IgD-negative memory B cell (primary cell): Measurements from ENCODE around the gene ADGRF5. TPM values are rescaled to one million over a fixed set of nuclear protein-coding genes. Genes with fewer than 3 reads are reported as not detected.
"Not testable (repeated sequence)": the region's sequence is repeated elsewhere in the genome, so short reads cannot be mapped to it uniquely, and the experiment has no call there.

ENCODE experiments used
- H3K27ac Mint-ChIP-seq, 3 donors: one replicate each; pipeline ENCODE4 v1.8.0; 2020 to 2022; ENCODE audit warnings: mild to moderate bottlenecking in 3 of 3, mixed read lengths in 3 of 3, moderate library complexity in 1 of 3
- H3K27me3 Mint-ChIP-seq: one replicate; pipeline ENCODE4 v1.8.0; 2021; ENCODE audit warnings: mixed read lengths
- H3K36me3 Mint-ChIP-seq: one replicate; pipeline ENCODE4 v1.8.0; 2020; ENCODE audit warnings: mild to moderate bottlenecking, mixed read lengths
- H3K4me1 Mint-ChIP-seq, 3 donors: one replicate each; pipeline ENCODE4 v1.8.0; 2020 to 2022; ENCODE audit warnings: mixed read lengths in 3 of 3, mild to moderate bottlenecking in 1 of 3
- H3K4me3 Mint-ChIP-seq, 4 donors: one replicate each; pipeline ENCODE4 v1.8.0; 2020 to 2022; ENCODE audit warnings: mild to moderate bottlenecking in 4 of 4, mixed read lengths in 4 of 4, moderate library complexity in 3 of 4
- H3K9me3 Mint-ChIP-seq, 3 donors: one replicate each; pipeline ENCODE4 v1.8.0; 2020 to 2021; ENCODE audit warnings: mixed read lengths in 3 of 3, mild to moderate bottlenecking in 1 of 3
- polyA plus RNA-seq: library from polyadenylated mRNA; unstranded; fragments of 300-500 nt; fragmentation: Illumina TruSeq; gene quantifications from one replicate; pipeline ENCODE4 v1.2.3, GENCODE V29; 2021

ADGRF5 gene
- polyA plus RNA-seq, 1 donor from 2014 or later, result not detected

DNA sequence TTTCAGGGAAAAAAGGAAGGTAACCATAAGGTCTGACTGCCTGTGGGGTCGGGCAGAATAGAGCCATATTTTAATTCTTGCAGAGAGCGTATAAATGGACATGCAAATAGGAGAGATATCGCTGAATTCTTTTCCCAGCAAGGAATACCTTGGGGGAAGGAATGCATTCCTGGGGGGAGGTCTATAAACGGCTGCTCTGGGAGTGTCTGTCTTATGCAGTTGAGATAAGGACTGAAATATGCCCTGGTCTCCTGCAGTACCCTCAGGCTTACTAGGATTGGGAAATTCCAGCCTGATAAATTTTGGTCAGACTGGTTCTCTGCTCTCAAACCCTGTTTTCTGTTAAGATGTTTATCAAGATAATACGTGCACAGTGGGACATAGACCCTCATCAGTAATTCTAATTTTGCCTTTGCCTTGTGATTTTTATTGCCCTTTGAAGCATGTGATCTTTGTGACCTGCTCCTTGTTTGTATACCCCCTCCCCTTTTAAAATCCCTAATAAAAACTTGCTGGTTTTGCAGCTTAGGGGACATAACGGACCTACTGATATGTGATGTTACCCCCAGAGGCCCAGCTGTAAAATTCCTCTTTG lies 79.4 kb downstream of the ADGRF5 start:
- H3K27me3 Mint-ChIP-seq, H3K36me3 Mint-ChIP-seq, H3K27ac Mint-ChIP-seq, H3K4me3 Mint-ChIP-seq, H3K4me1 Mint-ChIP-seq: not testable (repeated sequence)
- peaks cover 5 to 18% (median 7%) of the 10 kb centered on the region in 3 donors for H3K9me3 Mint-ChIP-seq

DNA sequence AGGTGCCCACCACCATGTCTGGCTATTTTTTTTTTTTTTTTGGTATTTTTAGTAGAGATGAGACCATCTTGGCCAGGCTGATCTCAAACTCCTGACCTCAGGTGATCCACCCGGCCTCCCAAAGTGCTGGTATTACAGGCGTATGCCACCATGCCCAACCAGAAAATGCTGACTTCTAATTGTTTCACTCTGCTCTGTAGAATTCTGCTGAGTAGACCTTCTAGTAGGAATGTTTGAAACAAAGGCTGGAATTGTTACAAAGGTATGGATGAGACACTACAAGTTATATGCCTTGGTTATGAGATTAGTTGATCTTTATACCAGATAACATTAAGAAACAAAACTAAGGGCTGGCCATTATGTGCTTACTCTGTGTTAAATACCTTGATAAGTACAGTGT lies 83.7 kb downstream of the ADGRF5 start:
- H3K4me3 Mint-ChIP-seq, result no peak overlapping the region
- H3K27me3 Mint-ChIP-seq, result peaks cover 5% of the 10 kb centered on the region
- H3K9me3 Mint-ChIP-seq, result peaks cover 4 to 16% (median 6%) of the 10 kb centered on the region in 3 donors
- no peak overlapping the region for H3K27ac Mint-ChIP-seq
- H3K36me3 Mint-ChIP-seq, result no peaks in the 10 kb centered on the region
- no peaks in the 10 kb centered on the region for H3K4me1 Mint-ChIP-seq

DNA sequence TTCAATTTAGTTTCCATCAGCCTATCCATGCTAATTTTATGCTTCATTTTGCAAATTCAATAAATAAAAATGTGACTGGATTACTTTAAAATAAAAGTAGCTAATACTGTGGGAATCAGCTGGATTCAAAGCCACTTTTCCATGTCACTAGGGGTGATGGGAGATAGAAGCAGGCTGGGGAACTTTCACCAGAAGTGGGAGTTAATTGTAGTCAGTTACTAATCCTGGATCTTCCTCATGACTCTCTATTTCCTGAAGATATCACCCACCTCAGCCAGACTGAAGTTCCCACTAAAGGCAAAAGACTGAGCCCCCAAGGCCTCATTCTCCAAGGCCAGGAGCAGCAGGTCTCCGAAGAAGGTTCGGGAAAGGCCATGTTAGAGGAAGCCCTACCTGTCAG lies 86.7 kb downstream of the ADGRF5 start:
- H3K4me1 Mint-ChIP-seq, H3K27ac Mint-ChIP-seq, H3K36me3 Mint-ChIP-seq, H3K27me3 Mint-ChIP-seq, H3K9me3 Mint-ChIP-seq, H3K4me3 Mint-ChIP-seq: not testable (repeated sequence)

DNA sequence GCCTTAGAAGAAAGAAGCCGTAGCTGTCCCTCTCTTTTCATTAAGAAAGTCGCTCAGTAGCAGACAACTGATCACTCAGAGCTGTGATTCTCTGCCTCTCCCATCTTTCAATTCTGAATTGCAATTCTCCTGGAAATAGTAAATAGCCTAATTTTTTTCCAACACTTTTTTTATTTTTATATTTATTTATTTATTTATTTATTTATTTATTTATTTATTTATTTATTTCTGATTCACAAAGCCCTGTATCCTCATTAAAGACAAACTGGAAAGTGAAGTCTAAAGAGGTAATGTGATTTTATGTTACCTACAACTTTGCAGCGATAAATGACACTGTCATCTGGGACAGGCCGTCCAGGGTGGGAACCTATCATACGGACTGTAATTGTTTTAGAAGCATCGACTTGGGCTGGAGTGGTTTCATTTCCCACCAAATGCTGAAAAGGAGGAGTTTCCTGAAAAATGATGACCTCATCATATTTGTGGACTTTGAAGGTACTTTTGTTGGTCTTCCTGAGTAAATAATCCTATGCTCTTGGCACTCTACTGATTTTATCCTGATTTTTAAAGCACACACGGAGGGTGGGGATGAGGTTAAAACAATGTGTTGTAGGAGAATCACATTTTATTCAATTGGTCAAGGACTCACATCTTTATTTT lies 87.4 kb downstream of the ADGRF5 start:
- not testable (repeated sequence) for H3K27me3 Mint-ChIP-seq, H3K4me1 Mint-ChIP-seq, H3K9me3 Mint-ChIP-seq, H3K4me3 Mint-ChIP-seq, H3K36me3 Mint-ChIP-seq, H3K27ac Mint-ChIP-seq

DNA sequence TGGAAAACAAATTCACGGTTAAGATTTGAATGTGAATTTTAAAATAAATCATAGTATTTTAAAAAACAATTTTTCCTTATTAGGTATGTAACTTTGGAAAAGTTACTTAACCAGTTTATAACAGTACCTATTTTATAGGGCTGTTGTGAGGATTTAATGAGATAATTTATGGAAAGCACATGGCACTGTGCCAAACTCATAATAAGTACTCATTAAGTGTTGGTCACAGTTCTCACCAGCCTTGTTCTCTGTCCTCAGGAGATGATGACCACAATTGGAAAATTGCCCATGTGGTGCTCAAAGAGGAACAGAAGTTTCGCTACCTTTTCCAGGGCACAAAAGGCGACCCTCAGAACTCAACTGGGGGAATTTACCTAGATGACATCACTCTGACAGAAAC lies 88.9 kb downstream of the ADGRF5 start:
- no peaks in the 10 kb centered on the region for H3K4me1 Mint-ChIP-seq
- H3K36me3 Mint-ChIP-seq, result no peaks in the 10 kb centered on the region
- peaks cover 1% of the 10 kb centered on the region for H3K27me3 Mint-ChIP-seq
- no peak overlapping the region for H3K27ac Mint-ChIP-seq
- H3K9me3 Mint-ChIP-seq, result no peaks in the 10 kb centered on the region
- H3K4me3 Mint-ChIP-seq, result no peak overlapping the region

DNA sequence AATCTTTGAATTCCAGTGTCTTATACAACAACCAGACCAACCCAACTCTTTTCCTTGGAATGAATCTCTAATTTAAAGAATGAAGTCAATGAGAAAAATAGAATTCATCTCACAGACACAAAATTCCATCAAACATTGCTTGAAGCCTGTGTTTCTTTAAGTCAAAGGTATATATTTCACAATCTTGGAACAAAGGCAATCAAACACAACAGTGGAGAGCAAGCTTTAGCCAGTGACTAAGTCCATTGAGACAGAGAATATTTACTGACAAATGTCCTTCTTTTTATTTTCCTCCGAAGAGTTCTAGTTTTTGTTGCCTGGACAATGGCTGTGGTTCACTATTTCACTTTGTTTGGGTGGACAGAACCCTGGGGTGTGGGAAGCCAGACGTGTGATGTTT lies 92.8 kb downstream of the ADGRF5 start:
- Mint-ChIP-seq H3K36me3 (no peaks in the 10 kb centered on the region), H3K4me1 (no peaks in the 10 kb centered on the region), H3K9me3 (no peaks in the 10 kb centered on the region), H3K4me3 (no peak overlapping the region), H3K27ac (no peak overlapping the region), H3K27me3 (no peaks in the 10 kb centered on the region)

DNA sequence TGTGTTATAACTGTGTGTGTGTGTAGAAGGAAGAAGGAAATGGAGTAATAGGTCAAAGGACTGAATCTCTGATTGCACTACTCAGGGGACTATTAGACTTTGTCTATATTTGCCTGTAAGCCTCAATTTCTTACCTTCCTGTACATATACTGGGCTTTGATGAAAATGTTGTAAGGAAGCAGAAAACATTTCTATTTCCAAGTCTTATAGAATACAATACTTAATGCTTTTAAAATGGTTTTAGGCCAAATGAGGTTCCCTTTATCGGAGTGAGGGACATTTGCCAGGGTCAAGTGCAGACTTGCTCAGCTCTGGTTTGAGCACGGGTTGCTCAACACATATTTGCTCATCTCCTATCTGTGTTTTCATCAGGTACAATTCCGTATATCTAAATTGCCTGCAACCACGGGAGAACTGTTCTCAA lies 100.3 kb downstream of the ADGRF5 start:
- H3K4me3 Mint-ChIP-seq, result no peak overlapping the region

DNA sequence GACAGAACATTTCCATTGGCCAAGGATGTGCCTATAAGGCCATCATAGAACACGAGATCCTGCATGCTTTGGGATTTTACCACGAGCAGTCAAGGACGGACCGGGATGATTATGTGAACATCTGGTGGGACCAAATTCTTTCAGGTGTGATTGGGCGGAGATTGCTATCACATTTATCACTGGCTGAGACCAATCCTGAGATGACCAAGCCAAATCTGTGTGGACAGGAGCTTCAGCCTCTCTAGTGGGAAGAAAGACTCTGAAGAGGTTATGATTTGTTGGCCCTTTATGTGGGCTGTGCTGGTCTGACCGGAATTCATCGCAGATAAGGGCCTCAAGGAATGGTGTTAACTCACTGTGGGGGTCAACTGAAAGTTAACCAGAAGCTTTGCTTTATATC lies 102.2 kb downstream of the ADGRF5 start:
- Mint-ChIP-seq H3K9me3 (no peaks in the 10 kb centered on the region), H3K4me1 (no peaks in the 10 kb centered on the region), H3K27me3 (peaks cover 3% of the 10 kb centered on the region), H3K4me3 (no peak overlapping the region), H3K36me3 (no peaks in the 10 kb centered on the region), H3K27ac (no peak overlapping the region)

More for the DNA sequence above, 100.3 kb downstream of the ADGRF5 start:
- Mint-ChIP-seq H3K4me1 (no peaks in the 10 kb centered on the region), H3K9me3 (no peaks in the 10 kb centered on the region), H3K27ac (no peak overlapping the region), H3K36me3 (no peaks in the 10 kb centered on the region), H3K27me3 (peaks cover 3% of the 10 kb centered on the region)

DNA sequence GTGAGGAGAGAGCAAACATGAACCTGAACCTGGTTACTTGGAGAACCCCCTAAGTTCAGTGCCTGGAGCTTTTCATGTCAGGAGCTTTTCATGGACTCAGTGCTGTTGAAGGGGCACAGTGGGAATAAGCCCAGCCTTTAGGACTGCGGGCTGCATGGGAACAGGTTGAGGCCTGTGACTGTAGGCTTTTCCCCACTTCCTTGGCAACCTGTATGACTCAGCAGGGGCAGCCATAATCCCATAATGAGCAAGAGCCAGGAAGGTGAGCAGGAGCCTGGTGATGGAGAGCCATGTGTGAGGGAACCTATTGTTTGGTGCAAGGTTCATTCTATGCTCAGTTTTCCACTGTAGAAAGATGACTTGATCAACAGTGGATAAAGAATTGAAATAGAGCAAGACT lies 105.1 kb downstream of the ADGRF5 start:
- H3K4me3 Mint-ChIP-seq, result no peak overlapping the region
- H3K4me1 Mint-ChIP-seq, result no peaks in the 10 kb centered on the region
- peaks cover 7% of the 10 kb centered on the region for H3K27me3 Mint-ChIP-seq
- H3K9me3 Mint-ChIP-seq, result peaks cover 0 to 2% (median 0%) of the 10 kb centered on the region in 3 donors
- no peaks in the 10 kb centered on the region for H3K36me3 Mint-ChIP-seq
- H3K27ac Mint-ChIP-seq, result no peak overlapping the region

DNA sequence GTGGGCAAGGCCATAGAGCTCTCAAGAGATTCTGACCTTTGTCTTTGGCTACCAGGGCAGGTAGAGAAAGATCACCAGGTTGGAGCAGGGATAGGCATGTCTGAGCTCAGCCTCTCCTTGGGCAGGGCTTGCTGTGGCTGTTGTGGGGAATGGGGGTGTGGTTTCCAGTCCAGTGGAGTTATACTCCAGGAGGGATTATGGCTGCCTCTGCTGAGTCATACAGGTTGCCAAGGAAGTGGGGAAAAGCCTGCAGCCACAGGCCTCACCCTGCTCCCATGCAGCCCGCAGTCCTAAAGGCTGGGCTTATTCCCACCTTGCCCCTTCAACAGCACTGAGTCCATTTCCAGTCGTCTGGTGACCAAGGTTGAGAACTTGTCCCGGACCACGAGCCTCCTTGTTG lies 106.6 kb downstream of the ADGRF5 start:
- Mint-ChIP-seq H3K27me3 (peaks cover 9% of the 10 kb centered on the region), H3K36me3 (no peaks in the 10 kb centered on the region), H3K4me1 (no peaks in the 10 kb centered on the region), H3K9me3 (peaks cover 0 to 2% (median 0%) of the 10 kb centered on the region in 3 donors), H3K27ac (no peak overlapping the region), H3K4me3 (no peak overlapping the region)

DNA sequence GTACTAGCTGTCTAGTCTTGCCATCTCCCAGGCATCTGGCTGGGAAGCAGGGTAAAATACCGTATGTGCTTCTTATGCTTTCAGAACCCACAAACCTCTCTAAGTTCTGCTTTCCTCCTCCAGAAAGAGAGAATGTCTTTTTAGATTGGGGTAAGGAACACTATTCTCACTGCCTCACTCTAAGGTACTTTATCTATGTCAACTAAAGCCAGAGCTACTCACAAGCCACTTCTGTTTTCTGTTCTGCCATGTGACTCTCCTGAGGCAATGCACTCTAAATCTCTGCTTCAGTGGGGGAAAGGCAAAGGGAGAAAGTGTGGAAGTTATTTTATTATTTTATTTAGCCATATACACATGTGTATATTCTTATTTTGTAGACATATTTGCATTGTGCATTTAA lies 112.9 kb downstream of the ADGRF5 start:
- H3K36me3 Mint-ChIP-seq, result no peaks in the 10 kb centered on the region
- no peak overlapping the region for H3K4me3 Mint-ChIP-seq
- H3K9me3 Mint-ChIP-seq, result peaks cover 0 to 2% (median 0%) of the 10 kb centered on the region in 3 donors
- no peaks in the 10 kb centered on the region for H3K4me1 Mint-ChIP-seq
- no peak overlapping the region for H3K27ac Mint-ChIP-seq
- peaks cover 11% of the 10 kb centered on the region for H3K27me3 Mint-ChIP-seq

Other genes starting within 250 kb of the ADGRF5 start
- gene TDRD6, start 234.1 kb downstream of the ADGRF5 start, polyA plus RNA-seq, result not detected
- not detected for gene PLA2G7, start 186.6 kb downstream of the ADGRF5 start, polyA plus RNA-seq
- gene ANKRD66, start 175.0 kb downstream of the ADGRF5 start, polyA plus RNA-seq, result not detected
- gene MEP1A, start 128.5 kb downstream of the ADGRF5 start, polyA plus RNA-seq, result not detected
- gene ADGRF1, start 120.4 kb upstream of the ADGRF5 start, polyA plus RNA-seq, result not detected